Measurements from ENCODE around the gene PRCD.
"Not testable (repeated sequence)": the region's sequence is repeated elsewhere in the genome, so short reads cannot be mapped to it uniquely, and the experiment has no call there.

Gene PRCD

DNA sequence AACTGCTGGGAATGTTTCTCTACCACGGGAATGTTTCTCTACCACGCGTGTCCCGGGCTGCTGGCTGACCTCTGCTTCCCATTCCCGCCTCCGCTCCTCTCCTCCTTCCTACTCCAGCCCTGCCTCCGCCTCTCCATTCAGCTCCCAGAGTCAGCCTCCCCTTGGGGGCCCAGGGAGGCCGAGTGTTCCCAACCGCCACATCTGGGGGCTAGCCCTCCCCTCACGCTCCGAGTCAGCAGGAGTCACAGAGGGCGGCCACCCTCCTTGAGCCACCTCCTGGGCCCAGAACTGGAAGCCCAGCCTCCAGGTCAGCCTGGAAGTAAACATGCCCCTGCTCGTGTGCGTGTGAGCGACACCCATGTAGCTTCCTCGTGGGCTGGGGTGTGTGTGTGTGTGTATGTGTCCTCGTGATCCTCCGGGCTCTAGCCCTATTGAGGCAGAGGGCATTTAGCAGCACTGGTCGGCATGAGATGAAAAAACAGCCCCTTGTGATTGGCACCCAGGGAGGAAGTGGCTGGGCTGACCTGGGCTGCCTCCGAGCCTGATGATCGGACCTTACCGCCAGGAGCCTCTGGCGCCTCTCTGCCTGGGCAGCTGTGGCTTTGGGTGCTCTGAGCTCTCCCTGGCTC is 9.6 kb upstream of the PRCD start:
- H3K4me3 ChIP-seq (ENCODE audit: low read depth, low read length), result no peak overlapping the region

DNA sequence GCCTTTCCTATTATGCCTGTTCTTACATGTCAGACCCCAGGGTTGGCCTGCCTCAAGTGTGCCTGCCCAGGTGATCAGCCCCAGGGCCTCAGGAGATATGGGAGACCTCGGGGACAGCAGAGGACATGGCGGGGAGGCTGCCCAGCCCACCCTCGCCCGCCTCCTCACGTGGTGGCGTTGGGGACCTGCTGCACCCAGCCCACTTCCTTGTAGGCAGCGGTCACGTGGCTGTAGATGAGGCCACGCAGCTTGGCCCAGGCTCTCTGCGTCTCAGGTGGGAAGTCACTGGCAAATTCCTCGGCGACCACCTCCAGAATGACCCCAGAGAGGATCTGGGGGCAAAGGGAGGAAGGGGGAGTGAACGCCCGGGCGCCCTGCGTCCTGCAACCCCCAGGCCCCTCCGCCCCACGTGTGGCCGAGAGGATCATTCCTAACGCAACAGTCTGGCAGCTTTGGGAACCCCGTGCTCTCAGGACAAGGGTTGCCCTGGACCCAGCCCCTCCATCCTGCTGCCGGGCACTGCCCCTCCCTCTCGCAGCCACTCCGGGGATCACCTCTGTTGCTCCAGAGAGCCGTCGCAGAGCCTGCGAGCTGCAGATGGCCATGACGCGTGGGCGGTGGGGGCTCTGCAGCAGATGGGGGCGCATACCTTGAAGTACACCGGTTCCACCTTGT is 8.9 kb upstream of the PRCD start:
- H3K4me3 ChIP-seq (ENCODE audit: low read depth, low read length), result no peak overlapping the region
- TF ChIP-seq, protein P1, sequence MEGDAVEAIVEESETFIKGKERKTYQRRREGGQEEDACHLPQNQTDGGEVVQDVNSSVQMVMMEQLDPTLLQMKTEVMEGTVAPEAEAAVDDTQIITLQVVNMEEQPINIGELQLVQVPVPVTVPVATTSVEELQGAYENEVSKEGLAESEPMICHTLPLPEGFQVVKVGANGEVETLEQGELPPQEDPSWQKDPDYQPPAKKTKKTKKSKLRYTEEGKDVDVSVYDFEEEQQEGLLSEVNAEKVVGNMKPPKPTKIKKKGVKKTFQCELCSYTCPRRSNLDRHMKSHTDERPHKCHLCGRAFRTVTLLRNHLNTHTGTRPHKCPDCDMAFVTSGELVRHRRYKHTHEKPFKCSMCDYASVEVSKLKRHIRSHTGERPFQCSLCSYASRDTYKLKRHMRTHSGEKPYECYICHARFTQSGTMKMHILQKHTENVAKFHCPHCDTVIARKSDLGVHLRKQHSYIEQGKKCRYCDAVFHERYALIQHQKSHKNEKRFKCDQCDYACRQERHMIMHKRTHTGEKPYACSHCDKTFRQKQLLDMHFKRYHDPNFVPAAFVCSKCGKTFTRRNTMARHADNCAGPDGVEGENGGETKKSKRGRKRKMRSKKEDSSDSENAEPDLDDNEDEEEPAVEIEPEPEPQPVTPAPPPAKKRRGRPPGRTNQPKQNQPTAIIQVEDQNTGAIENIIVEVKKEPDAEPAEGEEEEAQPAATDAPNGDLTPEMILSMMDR (IDR thresholded peaks at IDR 0.05; ENCODE audit: low read depth, low read length), result no peak

More for the DNA sequence above, 9.6 kb upstream of the PRCD start:
- TF ChIP-seq, protein P1 (IDR thresholded peaks at IDR 0.05; ENCODE audit: low read depth, low read length), result no peak

DNA sequence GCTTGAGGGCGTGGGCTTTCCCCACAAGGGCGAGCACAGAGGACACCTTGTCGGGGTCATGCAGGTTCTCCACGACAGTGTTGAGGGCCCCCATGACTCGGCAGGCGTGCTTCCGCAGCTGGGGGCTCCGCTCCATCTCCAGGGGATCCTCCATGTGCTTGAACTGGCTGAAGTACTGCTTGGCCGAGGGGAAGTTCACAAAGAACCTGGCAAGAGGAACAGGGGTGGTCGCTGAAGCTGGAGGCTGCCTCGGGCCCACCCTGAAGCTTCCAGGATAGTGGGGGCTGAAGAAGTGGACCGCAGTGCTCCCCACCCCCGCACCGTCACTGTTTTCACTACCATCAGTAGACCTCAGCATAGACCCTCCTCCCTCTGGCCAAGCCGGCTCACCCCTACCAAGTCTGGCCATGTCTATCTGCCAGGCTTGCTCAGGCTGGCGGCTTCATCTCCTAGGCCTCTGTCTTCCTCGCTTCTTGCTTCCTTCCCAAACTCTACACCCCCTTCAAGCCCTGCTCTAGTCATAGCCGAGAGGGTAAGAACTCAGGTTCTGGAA is 8.3 kb upstream of the PRCD start:
- TF ChIP-seq, protein P1 (IDR thresholded peaks at IDR 0.05; ENCODE audit: low read depth, low read length), result no peak
- no peak overlapping the region for H3K4me3 ChIP-seq (ENCODE audit: low read depth, low read length)

DNA sequence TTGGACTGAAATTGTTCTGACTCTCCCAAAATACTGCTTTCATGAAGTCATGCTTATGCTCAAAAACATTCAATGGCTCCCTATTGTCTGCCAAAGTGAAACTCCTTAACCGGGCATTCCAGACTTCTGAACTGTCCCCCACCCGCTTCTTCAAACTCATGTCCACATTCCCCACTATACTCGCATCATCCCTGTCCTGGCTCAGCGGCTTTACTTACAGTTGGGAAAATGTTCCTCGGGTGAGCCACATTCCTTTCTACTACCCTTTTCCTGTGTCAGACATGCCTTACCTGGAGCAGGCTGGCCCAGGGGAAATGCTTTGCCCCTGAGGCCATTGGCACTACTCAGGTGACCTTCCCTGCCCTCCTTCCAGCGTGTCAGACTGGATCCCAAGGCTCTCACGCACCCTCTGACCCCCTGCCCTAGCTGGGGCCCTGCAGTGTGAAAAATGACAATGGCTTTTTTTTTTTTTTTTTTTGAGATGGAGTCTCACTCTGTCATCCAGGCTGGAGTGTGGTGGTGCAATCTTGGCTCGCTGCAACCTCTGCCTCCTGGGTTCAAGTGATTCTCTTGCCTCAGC is 7.7 kb upstream of the PRCD start:
- no peak overlapping the region for H3K4me3 ChIP-seq (ENCODE audit: low read depth, low read length)
- TF ChIP-seq, protein P1 (IDR thresholded peaks at IDR 0.05; ENCODE audit: low read depth, low read length), result no peak

DNA sequence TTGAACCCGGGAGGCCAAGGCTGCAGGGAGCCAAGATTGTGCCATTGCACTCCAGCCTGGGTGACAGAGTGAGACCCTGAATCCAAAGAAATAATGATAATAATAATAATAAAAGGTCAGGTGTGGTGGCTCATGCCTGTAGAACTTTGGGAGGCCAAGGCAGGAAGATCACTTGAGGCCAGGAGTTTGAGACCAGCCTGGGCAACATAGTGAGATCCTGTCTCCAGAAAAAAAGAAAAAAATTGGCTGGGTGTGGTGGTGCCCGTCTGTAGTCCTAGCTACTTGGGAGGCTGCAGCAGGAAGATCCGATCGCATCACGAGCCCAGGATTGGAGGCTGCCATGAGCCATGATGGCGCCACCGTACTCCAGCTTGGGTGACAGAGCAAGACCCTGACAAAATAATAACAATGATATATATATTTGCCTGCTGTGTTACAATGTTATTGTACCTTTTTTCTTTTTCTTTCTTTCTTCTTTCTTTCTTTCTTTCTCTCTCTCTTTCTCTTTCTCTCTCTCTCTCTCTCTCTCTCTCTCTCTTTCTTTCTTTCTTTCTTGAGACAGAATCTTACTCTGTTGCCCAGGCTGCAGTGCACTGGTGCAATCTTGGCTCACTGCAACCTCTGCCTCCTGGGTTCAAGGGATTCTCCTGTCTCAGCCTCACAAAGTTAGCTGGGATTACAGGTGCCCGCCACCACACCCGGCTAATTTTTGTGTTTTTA is 6.0 kb upstream of the PRCD start:
- not testable (repeated sequence) for H3K4me3 ChIP-seq (ENCODE audit: low read depth, low read length)

DNA sequence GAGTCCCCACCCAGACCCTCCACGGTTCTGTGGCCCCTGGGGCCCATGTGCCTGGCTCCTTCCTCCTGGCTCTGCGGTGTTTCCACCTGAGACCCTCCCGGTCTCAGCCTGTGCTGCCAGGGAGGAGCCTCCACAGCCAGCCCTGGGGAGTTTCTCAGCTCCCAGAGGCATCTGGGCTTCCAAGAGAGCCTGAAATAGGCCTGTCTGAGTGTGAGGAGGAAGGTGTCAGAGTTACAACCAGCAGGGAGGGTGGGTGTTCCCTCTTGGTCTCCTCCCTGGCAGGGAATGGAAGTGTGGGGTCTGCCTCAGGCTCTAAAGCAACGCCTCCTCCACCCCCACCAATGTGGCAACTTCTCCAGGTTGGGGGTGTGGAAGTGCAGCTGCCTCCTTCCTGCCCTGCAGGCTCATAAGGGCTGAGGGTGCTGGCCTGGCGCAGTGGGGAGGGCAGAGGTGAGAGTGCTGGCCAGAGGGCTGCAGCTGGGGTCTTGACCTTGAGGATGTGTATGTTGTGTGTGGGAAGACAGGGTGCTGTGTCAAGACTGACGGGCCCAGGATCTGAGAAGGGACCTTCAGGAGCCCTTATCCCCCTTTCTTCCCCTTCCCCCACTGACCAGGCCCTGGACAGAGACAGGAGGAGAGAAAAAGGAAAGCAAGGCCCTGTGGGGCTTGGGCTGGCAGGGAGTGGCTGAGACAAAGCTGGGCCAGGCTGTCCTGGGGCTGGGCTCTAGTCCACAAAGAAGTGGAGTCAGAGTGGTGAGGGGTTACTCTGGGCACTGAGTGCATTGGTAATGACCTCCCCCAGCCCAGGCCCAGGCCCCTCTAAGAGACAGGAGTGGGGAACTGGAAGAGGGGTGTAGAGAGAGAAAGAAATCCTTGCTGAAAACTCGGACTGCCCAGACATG is 4.8 kb upstream of the PRCD start:
- TF ChIP-seq, protein P1 (IDR thresholded peaks at IDR 0.05; ENCODE audit: low read depth, low read length), result no peak
- H3K4me3 ChIP-seq (ENCODE audit: low read depth, low read length), result no peak overlapping the region

Data from WI38 (cell line).